Hepatocyte (in vitro differentiated cells): ENCODE measurements around the gene GUCY1A1. TPM values are rescaled to one million over a fixed set of nuclear protein-coding genes. Genes with fewer than 3 reads are reported as not detected.

ENCODE experiments used
- DNase-seq: peaks from one replicate; pipeline ENCODE4 v3.0.0-alpha.2; 2016; ENCODE audit warnings: low spot score
- H2AFZ ChIP-seq: fragments of 200-600 bp; sonication (generic); 2 replicates; pipeline ENCODE4 v1.6.0; 2016; ENCODE audit warnings: antibody characterized with exemption, mild to moderate bottlenecking
- H3K27ac ChIP-seq: fragments of 200-600 bp; sonication (generic); 2 replicates; pipeline ENCODE4 v1.5.1; 2016; ENCODE audit warnings: mild to moderate bottlenecking
- H3K27me3 ChIP-seq: fragments of 200-600 bp; sonication (generic); 2 replicates; pipeline ENCODE4 v1.6.1; 2016
- H3K36me3 ChIP-seq: fragments of 200-600 bp; sonication (generic); replicated peaks from 2 replicates; pipeline ENCODE4 v1.5.1; 2016; ENCODE audit warnings: low read depth; ENCODE audit not compliant: insufficient read depth
- H3K4me1 ChIP-seq: fragments of 200-600 bp; sonication (generic); 2 replicates; pipeline ENCODE4 v1.5.1; 2016; ENCODE audit warnings: mild to moderate bottlenecking, moderate library complexity; ENCODE audit not compliant: insufficient read depth
- H3K4me2 ChIP-seq: fragments of 200-600 bp; sonication (generic); 2 replicates; pipeline ENCODE4 v1.6.0; 2016
- H3K4me3 ChIP-seq: fragments of 200-600 bp; sonication (generic); 2 replicates; pipeline ENCODE4 v1.5.1; 2016; ENCODE audit warnings: mild to moderate bottlenecking
- H3K79me2 ChIP-seq: fragments of 200-600 bp; sonication (generic); 2 replicates; pipeline ENCODE4 v1.6.0; 2017; ENCODE audit warnings: mild to moderate bottlenecking
- H3K9me2 ChIP-seq: fragments of 200-600 bp; sonication (generic); replicated peaks from 2 replicates; pipeline ENCODE4 v1.6.0; 2017; ENCODE audit warnings: mild to moderate bottlenecking; ENCODE audit not compliant: insufficient read depth
- H3K9me3 ChIP-seq: fragments of 200-600 bp; sonication (generic); 2 replicates; pipeline ENCODE4 v1.5.1; 2016; ENCODE audit warnings: low read depth, mild to moderate bottlenecking
- H4K20me1 ChIP-seq: fragments of 200-600 bp; sonication (generic); 2 replicates; pipeline ENCODE4 v1.6.0; 2016; ENCODE audit warnings: mild to moderate bottlenecking; ENCODE audit not compliant: insufficient read depth, poor library complexity, severe bottlenecking
- EZH2 ChIP-seq: fragments of 200-600 bp; sonication (generic); IDR thresholded peaks from 2 replicates; pipeline ENCODE4 v1.6.1; 2016; ENCODE audit warnings: antibody characterized with exemption, mild to moderate bottlenecking, borderline replicate concordance
- EZH2phosphoT487 ChIP-seq: fragments of 200-600 bp; sonication (generic); IDR thresholded peaks from one replicate; pipeline ENCODE4 v1.6.1; 2018; ENCODE audit warnings: antibody characterized with exemption, mild to moderate bottlenecking, low read depth, moderate library complexity; ENCODE audit not compliant: unreplicated experiment, severe bottlenecking
- WGBS: methylation state at CpG from one replicate; pipeline ENCODE4 v1.1.6; 2016; ENCODE audit warnings: low lambda C conversion rate; ENCODE audit errors: missing lambda C conversion rate; 5-methylcytosine and 5-hydroxymethylcytosine counted together
- polyA plus RNA-seq: library from polyadenylated mRNA; unstranded; fragments of >200 nt; fragmentation: Nextera tagmentation; extraction: Ambion mirVana; gene quantifications from 2 replicates; pipeline ENCODE4 v1.2.1, GENCODE V29; 2016
- total RNA-seq: library from RNA; depleted of rRNA; stranded (reverse); fragments of >200 nt; gene quantifications from 2 replicates; pipeline ENCODE4 v1.2.3, GENCODE V29; 2014
- TF ChIP-seq, protein P1 (sequence below): fragments of 200-600 bp; sonication (generic); IDR thresholded peaks from 2 replicates; pipeline ENCODE4 v1.5.1; 2016; ENCODE audit warnings: antibody characterized with exemption, mild to moderate bottlenecking; ENCODE audit not compliant: poor library complexity

GUCY1A1 gene
- total and polyA plus RNA-seq, 2 experiments from 2014 or later: 25.7 to 41.2 TPM

DNA sequence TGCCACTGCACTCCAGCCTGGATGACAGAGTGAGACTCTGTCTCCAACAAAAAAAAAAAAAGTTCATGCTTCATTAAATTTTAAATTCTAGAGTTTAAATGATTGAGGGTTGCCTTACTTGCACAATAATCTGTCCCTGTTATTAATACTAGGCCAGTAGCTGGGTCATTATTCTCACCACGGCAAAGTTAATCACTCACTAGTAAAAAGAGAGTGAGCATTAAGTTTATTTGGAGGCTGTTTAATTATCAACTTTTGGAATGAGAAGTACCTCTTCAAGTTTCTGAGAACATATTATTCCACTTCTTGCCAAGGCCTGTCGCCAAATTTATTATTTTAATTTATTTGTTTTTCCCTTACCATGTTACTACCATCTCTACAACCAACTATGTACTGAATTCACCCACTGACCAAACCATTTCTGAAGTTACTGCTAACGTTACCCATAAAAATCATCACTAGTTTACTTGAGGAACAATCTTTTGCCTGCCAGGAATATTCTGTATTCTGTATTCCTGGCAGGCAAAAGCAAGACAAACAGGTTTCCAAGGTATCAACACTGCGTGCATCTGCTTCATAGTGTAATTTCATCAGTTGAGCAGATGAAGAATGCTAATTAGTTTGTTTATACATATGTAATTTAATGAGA, 26.5 kb downstream of the GUCY1A1 start:
- H3K4me1 ChIP-seq: peaks cover 3% of the 10 kb centered on the region
- WGBS: 57% methylated on average over 4 of the region's 4 CpGs
- no peak overlapping the region for H3K4me2 ChIP-seq
- no peak overlapping the region for H3K27ac ChIP-seq
- no peaks in the 10 kb centered on the region for H3K9me3 ChIP-seq
- H3K27me3 ChIP-seq: no peaks in the 10 kb centered on the region
- DNase-seq: no peak
- no peak overlapping the region for H2AFZ ChIP-seq
- TF ChIP-seq, protein P1, sequence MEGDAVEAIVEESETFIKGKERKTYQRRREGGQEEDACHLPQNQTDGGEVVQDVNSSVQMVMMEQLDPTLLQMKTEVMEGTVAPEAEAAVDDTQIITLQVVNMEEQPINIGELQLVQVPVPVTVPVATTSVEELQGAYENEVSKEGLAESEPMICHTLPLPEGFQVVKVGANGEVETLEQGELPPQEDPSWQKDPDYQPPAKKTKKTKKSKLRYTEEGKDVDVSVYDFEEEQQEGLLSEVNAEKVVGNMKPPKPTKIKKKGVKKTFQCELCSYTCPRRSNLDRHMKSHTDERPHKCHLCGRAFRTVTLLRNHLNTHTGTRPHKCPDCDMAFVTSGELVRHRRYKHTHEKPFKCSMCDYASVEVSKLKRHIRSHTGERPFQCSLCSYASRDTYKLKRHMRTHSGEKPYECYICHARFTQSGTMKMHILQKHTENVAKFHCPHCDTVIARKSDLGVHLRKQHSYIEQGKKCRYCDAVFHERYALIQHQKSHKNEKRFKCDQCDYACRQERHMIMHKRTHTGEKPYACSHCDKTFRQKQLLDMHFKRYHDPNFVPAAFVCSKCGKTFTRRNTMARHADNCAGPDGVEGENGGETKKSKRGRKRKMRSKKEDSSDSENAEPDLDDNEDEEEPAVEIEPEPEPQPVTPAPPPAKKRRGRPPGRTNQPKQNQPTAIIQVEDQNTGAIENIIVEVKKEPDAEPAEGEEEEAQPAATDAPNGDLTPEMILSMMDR: no peak
- no peak for TF ChIP-seq EZH2phosphoT487
- TF ChIP-seq EZH2: no peak
- H3K9me2 ChIP-seq: no peaks in the 10 kb centered on the region
- H3K4me3 ChIP-seq: no peak overlapping the region
- peaks cover 16% of the 10 kb centered on the region for H3K79me2 ChIP-seq
- no peaks in the 10 kb centered on the region for H3K36me3 ChIP-seq
- no peaks in the 10 kb centered on the region for H4K20me1 ChIP-seq

DNA sequence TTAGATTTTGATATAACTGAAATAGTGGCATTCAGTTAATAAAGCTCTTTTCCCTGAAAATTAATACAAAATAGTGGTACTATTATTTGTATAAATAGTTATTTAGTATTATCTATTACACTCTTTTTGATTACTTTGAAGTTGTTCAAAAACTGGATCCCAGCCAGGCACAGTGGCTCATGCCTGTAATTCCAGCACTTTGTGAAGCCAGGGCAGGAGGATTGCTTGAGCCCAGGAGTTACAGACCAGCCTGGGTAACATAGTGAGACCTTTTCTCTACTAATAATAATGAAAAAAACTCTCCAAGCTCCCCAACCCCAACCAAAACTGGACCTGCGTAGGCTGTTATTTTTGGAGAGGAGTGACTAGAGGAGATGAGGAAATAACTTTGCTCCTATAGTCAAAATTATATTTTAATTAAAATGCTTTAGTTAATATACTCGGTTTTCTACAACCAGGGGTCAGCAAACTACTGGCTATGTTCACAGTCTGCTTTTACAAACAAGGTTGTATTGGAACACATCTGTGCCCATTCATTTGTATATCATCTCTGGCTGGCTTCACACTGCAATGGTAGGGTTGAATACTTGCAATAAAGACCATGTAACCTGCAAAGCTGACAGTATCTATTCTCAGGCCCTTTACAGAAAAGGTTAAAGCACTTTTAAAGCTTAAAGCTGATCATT, 27.6 kb downstream of the GUCY1A1 start:
- H3K36me3 ChIP-seq: no peaks in the 10 kb centered on the region
- H3K27ac ChIP-seq: no peak overlapping the region
- no peaks in the 10 kb centered on the region for H4K20me1 ChIP-seq
- H3K4me1 ChIP-seq: peaks cover 3% of the 10 kb centered on the region
- TF ChIP-seq, protein P1: no peak
- TF ChIP-seq EZH2 (no peak), EZH2phosphoT487 (no peak)
- no peaks in the 10 kb centered on the region for H3K9me2 ChIP-seq
- H3K4me3 ChIP-seq: no peak overlapping the region
- no peaks in the 10 kb centered on the region for H3K27me3 ChIP-seq
- 96% methylated on average over 2 of the region's 2 CpGs for WGBS
- H3K79me2 ChIP-seq: peaks cover 13% of the 10 kb centered on the region
- no peaks in the 10 kb centered on the region for H3K9me3 ChIP-seq
- DNase-seq: no peak
- no peak overlapping the region for H2AFZ ChIP-seq
- no peak overlapping the region for H3K4me2 ChIP-seq

DNA sequence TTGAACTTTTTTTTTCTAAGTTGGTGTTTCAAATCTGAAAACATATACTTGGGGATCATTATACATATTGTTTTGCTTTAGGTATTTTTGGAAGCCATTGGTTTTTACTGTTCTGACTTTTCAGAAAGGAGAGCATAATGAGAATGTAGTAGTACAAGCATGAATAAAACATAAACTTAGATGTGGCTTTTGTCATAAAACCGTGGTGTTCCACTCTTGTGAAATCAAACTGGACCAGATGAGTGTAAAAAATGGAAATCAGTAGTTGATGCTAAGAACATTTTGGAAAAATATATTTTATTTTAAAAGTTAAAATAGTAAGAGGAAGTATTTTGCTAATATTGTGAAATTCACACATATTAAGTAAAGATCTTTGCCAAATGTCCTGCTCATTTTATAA, 29.6 kb downstream of the GUCY1A1 start:
- WGBS: 67% methylated on average over 1 of the region's 1 CpG
- no peaks in the 10 kb centered on the region for H3K27me3 ChIP-seq
- no peaks in the 10 kb centered on the region for H3K36me3 ChIP-seq
- no peak overlapping the region for H2AFZ ChIP-seq
- no peak overlapping the region for H3K4me3 ChIP-seq
- H3K4me2 ChIP-seq: no peak overlapping the region
- H3K9me3 ChIP-seq: no peaks in the 10 kb centered on the region
- H3K27ac ChIP-seq: no peak overlapping the region
- TF ChIP-seq EZH2phosphoT487: no peak
- TF ChIP-seq, protein P1: no peak
- TF ChIP-seq EZH2: no peak
- no peaks in the 10 kb centered on the region for H3K9me2 ChIP-seq
- no peaks in the 10 kb centered on the region for H4K20me1 ChIP-seq
- H3K79me2 ChIP-seq: peaks cover 9% of the 10 kb centered on the region
- H3K4me1 ChIP-seq: peaks cover 3% of the 10 kb centered on the region
- no peak for DNase-seq
